Measurements from ENCODE around the gene TNXB. TPM values are rescaled to one million over a fixed set of nuclear protein-coding genes. Genes with fewer than 3 reads are reported as not detected.

Gene TNXB
- total RNA-seq, 2 donors from 2014 or later: 194 to 210 TPM

DNA sequence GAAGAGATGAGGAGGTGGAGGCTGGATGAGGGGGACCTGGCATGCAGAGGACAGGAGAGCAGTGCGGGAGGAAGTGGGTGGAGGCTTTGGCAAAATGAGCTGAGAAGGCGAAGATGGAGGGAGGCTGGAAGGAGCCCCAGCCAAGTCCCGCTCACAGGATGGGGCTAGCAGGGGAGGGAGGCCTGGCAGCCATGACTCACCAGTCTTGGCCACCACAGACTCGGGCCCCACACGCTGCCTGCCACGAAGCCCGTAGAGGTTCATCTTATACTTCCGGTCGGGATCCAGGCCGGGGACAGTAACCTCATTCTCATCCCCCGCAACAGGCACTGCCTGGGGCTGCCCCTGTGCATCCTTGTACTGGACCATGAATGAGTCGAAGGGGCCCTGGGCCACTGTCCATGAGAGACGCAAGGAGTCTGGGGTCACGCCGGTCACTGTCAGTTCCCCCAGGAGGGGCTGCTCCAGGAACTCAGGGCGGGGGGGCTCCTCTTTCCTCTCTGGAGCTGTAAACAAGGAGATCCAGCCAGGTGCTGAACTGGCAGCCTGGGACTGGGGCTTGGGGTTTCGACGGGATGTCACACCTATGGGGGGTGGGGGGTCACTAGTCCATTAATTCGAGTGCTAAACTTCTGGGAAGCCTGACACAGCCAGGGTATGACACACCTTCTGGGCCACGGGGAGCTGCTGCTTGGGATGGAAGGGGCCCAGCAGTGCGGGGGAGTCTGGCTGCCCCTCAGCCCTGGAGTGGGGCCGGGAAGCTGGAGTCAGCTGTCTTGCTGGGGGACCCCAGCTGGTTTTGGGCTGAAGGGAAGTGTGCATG lies 27.8 kb downstream of the TNXB start:
- Histone ChIP-seq H3K4me3 (no peak overlapping the region), H3K27ac (peak overlapping the region; percentile 75 to 86), H3K36me3 (peaks cover 3% of the 10 kb centered on the region), H3K27me3 (replicated peaks; ENCODE audit: insufficient read depth) (no peaks in the 10 kb centered on the region), H3K4me1 (ENCODE audit: control insufficient read depth in 1 of 2, low read depth in 2 of 2) (peaks cover 24 to 35% of the 10 kb centered on the region in 2 donors), H3K9me3 (no peaks in the 10 kb centered on the region)
- TF ChIP-seq, protein P1, sequence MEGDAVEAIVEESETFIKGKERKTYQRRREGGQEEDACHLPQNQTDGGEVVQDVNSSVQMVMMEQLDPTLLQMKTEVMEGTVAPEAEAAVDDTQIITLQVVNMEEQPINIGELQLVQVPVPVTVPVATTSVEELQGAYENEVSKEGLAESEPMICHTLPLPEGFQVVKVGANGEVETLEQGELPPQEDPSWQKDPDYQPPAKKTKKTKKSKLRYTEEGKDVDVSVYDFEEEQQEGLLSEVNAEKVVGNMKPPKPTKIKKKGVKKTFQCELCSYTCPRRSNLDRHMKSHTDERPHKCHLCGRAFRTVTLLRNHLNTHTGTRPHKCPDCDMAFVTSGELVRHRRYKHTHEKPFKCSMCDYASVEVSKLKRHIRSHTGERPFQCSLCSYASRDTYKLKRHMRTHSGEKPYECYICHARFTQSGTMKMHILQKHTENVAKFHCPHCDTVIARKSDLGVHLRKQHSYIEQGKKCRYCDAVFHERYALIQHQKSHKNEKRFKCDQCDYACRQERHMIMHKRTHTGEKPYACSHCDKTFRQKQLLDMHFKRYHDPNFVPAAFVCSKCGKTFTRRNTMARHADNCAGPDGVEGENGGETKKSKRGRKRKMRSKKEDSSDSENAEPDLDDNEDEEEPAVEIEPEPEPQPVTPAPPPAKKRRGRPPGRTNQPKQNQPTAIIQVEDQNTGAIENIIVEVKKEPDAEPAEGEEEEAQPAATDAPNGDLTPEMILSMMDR (IDR thresholded peaks at IDR 0.05): no peak
- ATAC-seq (ENCODE audit: insufficient number of reproducible peaks, low FRiP score, low read depth) (peak; percentile 67), DNase-seq (ENCODE audit: low spot score) (peak; percentile 40)

DNA sequence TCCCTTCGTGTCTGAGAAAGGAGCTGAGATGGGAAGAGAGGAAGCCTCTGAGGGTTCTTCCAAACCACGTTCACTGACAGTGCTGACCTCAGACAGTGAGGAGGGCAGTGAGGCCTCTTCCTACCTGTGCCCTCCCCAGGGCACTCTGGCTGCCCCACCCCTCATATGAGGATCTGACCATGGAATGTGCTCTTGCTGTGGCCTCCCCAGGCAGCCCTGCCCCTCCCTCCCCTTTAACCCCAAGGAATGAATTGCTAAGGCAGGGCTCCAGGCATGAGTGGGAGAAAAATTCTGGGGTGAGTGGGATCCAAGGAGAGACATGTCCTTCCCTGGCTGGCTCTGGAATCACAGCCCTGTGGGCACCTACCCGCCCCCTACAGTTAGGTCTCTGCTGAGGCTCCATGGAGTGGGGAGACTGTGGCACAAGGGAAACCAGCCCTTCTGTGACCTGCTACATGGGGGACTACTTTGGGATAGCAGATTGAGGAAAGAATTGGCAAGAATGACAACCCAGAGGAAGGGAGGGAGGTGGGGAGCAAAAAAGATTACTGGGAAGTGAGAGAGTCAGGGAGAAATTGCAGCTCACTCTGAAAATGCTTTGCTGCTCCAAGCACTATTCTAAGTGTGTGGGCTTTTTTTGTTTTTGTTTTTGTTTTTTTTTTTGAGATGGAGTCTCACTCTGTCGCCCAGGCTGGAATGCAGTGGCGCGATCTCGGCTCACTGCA lies 29.4 kb downstream of the TNXB start:
- no peaks in the 10 kb centered on the region for H3K27me3 ChIP-seq (replicated peaks; ENCODE audit: insufficient read depth)
- no peak overlapping the region for H3K27ac ChIP-seq
- TF ChIP-seq, protein P1 (IDR thresholded peaks at IDR 0.05): no peak
- H3K4me3 ChIP-seq: no peak overlapping the region
- no peak for ATAC-seq (ENCODE audit: insufficient number of reproducible peaks, low FRiP score, low read depth)
- no peak for DNase-seq (ENCODE audit: low spot score)
- H3K4me1 ChIP-seq (ENCODE audit: control insufficient read depth in 1 of 2, low read depth in 2 of 2): peaks cover 24 to 32% of the 10 kb centered on the region in 2 donors
- no peaks in the 10 kb centered on the region for H3K9me3 ChIP-seq
- H3K36me3 ChIP-seq: peaks cover 3% of the 10 kb centered on the region

DNA sequence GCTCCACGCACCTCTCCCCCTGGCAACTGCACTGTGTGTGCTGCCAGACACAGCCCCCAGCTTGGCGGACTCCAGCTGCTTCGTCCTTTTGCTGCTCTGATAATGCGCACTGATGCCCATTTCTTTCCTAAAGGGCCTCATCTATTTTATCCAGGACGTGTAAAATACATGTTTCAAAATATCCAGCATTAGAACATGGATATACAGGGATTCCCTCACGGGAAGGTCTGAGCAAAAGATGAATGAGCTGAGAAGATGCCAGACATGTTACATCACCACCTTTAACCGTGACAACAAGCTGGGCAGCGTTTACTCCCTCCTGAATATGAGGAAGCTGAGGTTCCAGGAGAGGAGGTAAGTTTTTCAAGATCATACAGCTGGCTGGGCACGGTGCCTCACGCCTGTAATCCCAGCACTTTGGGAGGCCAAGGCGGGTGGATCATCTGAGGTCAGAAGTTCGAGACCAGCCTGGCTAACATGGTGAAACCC lies 32.8 kb downstream of the TNXB start:
- ATAC-seq (ENCODE audit: insufficient number of reproducible peaks, low FRiP score, low read depth): no peak
- peak overlapping the region; percentile 34 to 44 for H3K27ac ChIP-seq
- H3K36me3 ChIP-seq: peaks cover 11% of the 10 kb centered on the region
- TF ChIP-seq, protein P1 (IDR thresholded peaks at IDR 0.05): no peak
- H3K27me3 ChIP-seq (replicated peaks; ENCODE audit: insufficient read depth): no peaks in the 10 kb centered on the region
- DNase-seq (ENCODE audit: low spot score): no peak
- H3K4me3 ChIP-seq: no peak overlapping the region
- H3K9me3 ChIP-seq: no peaks in the 10 kb centered on the region
- H3K4me1 ChIP-seq (ENCODE audit: control insufficient read depth in 1 of 2, low read depth in 2 of 2): peaks cover 6 to 18% of the 10 kb centered on the region in 2 donors

DNA sequence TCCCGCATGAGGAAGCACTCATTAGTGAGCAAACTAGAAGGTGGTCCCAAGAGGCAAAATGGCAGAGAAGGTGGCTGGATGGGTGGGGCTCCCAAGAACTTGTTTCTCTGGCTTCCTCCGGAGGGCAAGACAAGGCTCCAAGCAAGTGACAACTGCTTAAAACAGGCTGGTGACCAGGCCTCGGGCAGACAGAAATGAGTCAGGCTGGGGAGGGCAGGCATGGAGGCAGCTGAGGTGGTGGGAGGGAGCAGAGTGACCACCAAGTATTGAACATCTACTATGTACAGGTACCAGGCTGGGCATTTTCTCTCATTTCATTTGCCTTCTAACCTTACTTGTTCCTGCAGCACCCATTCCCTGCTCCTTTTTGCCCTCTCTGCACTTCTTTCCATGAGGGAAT lies 33.4 kb downstream of the TNXB start:
- no peak for DNase-seq (ENCODE audit: low spot score)
- Histone ChIP-seq H3K9me3 (no peaks in the 10 kb centered on the region), H3K4me3 (no peak overlapping the region), H3K36me3 (peaks cover 11% of the 10 kb centered on the region), H3K27me3 (replicated peaks; ENCODE audit: insufficient read depth) (no peaks in the 10 kb centered on the region), H3K27ac (no peak overlapping the region), H3K4me1 (ENCODE audit: control insufficient read depth in 1 of 2, low read depth in 2 of 2) (peaks cover 7 to 18% of the 10 kb centered on the region in 2 donors)
- TF ChIP-seq, protein P1 (IDR thresholded peaks at IDR 0.05): no peak
- no peak for ATAC-seq (ENCODE audit: insufficient number of reproducible peaks, low FRiP score, low read depth)

DNA sequence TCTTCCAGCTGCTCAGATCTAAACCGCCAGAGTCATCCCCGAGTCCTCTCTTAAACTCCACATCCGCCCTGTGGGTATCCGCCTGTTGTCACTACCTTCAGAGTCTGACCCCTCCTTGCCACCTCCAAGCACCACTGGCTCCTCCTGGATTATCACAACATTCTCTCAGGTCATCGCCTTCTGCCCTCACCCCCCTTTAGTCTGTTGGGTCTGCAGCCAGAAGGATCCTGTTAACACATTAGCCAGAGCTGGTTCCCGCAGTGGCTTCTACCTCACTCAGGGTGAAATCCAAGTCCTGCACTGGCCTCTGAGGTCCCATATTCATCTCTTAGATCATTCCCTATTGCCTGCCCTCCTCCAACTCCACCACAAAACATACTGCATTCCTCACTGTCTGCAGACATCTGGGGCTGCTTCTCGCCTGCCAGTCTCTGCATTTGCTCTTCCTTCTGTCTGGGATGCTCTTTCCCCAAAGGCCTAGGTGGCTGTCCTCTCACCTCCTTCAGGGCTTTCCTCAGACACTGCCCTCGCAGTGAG lies 34.1 kb downstream of the TNXB start:
- DNase-seq (ENCODE audit: low spot score) (no peak), ATAC-seq (ENCODE audit: insufficient number of reproducible peaks, low FRiP score, low read depth) (no peak)
- Histone ChIP-seq H3K36me3 (peaks cover 11% of the 10 kb centered on the region), H3K9me3 (no peaks in the 10 kb centered on the region), H3K27ac (no peak overlapping the region), H3K4me3 (no peak overlapping the region), H3K4me1 (ENCODE audit: control insufficient read depth in 1 of 2, low read depth in 2 of 2) (peaks cover 9 to 18% of the 10 kb centered on the region in 2 donors), H3K27me3 (replicated peaks; ENCODE audit: insufficient read depth) (no peaks in the 10 kb centered on the region)
- TF ChIP-seq, protein P1 (IDR thresholded peaks at IDR 0.05): no peak

All from thoracic aorta (tissue), 2 donors.